GM23338 (cell line): ENCODE results near the gene HHAT. TPM values are rescaled to one million over a fixed set of nuclear protein-coding genes. Genes with fewer than 3 reads are reported as not detected.

Source experiments
- ATAC-seq: fragments of 200-7000 bp; cut with Tn5 transposase; 3 replicates; pipeline ENCODE4 v1.9.1; 2020
- DNase-seq: peaks from one replicate; pipeline ENCODE4 v3.0.0-alpha.2; 2015; ENCODE audit warnings: low spot score
- H2AFZ ChIP-seq: fragments of 200-600 bp; sonication (generic); 2 replicates; pipeline ENCODE4 v1.8.0; 2016; ENCODE audit warnings: antibody characterized with exemption, mild to moderate bottlenecking, moderate library complexity
- H3F3A ChIP-seq: fragments of 200-600 bp; sonication (generic); replicated peaks from 2 replicates; pipeline ENCODE4 v1.8.0; 2017; ENCODE audit warnings: antibody characterized with exemption, mixed run types, low read depth
- H3K27ac ChIP-seq: fragments of 200-600 bp; sonication (generic); 2 replicates; pipeline ENCODE4 v1.6.1; 2016; ENCODE audit warnings: low read depth
- H3K27me3 ChIP-seq: fragments of 200-600 bp; sonication (generic); 2 replicates; pipeline ENCODE4 v1.8.0; 2016; ENCODE audit warnings: mild to moderate bottlenecking, mixed run types, moderate library complexity; ENCODE audit not compliant: insufficient read depth
- H3K36me3 ChIP-seq: fragments of 200-600 bp; sonication (generic); 2 replicates; pipeline ENCODE4 v1.8.0; 2016; ENCODE audit warnings: mild to moderate bottlenecking; ENCODE audit not compliant: insufficient read depth
- H3K4me1 ChIP-seq: fragments of 200-600 bp; sonication (generic); 2 replicates; pipeline ENCODE4 v1.8.0; 2016; ENCODE audit warnings: mild to moderate bottlenecking, moderate library complexity; ENCODE audit not compliant: insufficient read depth
- H3K4me2 ChIP-seq: fragments of 200-600 bp; sonication (generic); 2 replicates; pipeline ENCODE4 v1.7.1; 2017; ENCODE audit warnings: mixed run types
- H3K4me3 ChIP-seq: fragments of 200-600 bp; sonication (generic); 2 replicates; pipeline ENCODE4 v1.6.1; 2016; ENCODE audit warnings: mixed run types
- H3K79me2 ChIP-seq: fragments of 200-600 bp; sonication (generic); replicated peaks from 2 replicates; pipeline ENCODE4 v1.8.0; 2017; ENCODE audit warnings: mild to moderate bottlenecking; ENCODE audit not compliant: insufficient read depth
- H3K9me2 ChIP-seq: fragments of 200-600 bp; sonication (generic); 2 replicates; pipeline ENCODE4 v1.8.0; 2017; ENCODE audit not compliant: insufficient read depth
- H4K20me1 ChIP-seq: fragments of 200-600 bp; sonication (generic); replicated peaks from 2 replicates; pipeline ENCODE4 v1.8.0; 2017; ENCODE audit warnings: mild to moderate bottlenecking; ENCODE audit not compliant: insufficient read depth
- H3K27ac Mint-ChIP-seq: 2 replicates; pipeline ENCODE4 v1.8.0; 2020; ENCODE audit warnings: inconsistent platforms, mild to moderate bottlenecking, moderate library complexity, mixed read lengths
- H3K27me3 Mint-ChIP-seq: 3 replicates; pipeline ENCODE4 v1.8.0; 2022; ENCODE audit warnings: low read depth, mild to moderate bottlenecking, moderate library complexity, mixed read lengths, inconsistent platforms; ENCODE audit not compliant: insufficient read depth, poor library complexity
- H3K36me3 Mint-ChIP-seq: 3 replicates; pipeline ENCODE4 v1.8.0; 2021; ENCODE audit warnings: low read depth, mild to moderate bottlenecking, inconsistent platforms, moderate library complexity, mixed read lengths
- H3K4me1 Mint-ChIP-seq: 3 replicates; pipeline ENCODE4 v1.8.0; 2020; ENCODE audit warnings: mild to moderate bottlenecking, inconsistent platforms, mixed read lengths
- H3K4me3 Mint-ChIP-seq: 3 replicates; pipeline ENCODE4 v1.8.0; 2021; ENCODE audit warnings: moderate library complexity, mild to moderate bottlenecking, inconsistent platforms, mixed read lengths
- H3K9me3 Mint-ChIP-seq: 3 replicates; pipeline ENCODE4 v1.8.0; 2020; ENCODE audit warnings: moderate library complexity, mild to moderate bottlenecking, inconsistent platforms, mixed read lengths
- CREB1 ChIP-seq: fragments of 250-450 bp; sonication (Bioruptor Pico); IDR thresholded peaks from 2 replicates; pipeline ENCODE4 v1.5.0; 2020; ENCODE audit warnings: low read depth, mild to moderate bottlenecking, moderate library complexity
- CTCF ChIP-seq, 2 experiments: fragments of 200-600 bp in 1 of 2; sonication (generic) in 1 of 2; conservative IDR thresholded peaks; 2 replicates each; pipeline versions ENCODE4 v1.5.1 to v1.6.1; 2016 to 2017; ENCODE audit warnings: antibody characterized with exemption in 2 of 2, low read depth in 2 of 2, mild to moderate bottlenecking in 2 of 2, moderate library complexity in 1 of 2
- JUNB ChIP-seq: IDR thresholded peaks from one replicate; pipeline ENCODE4 v1.6.1; 2016; ENCODE audit warnings: antibody characterized with exemption; ENCODE audit not compliant: unreplicated experiment
- POLR2AphosphoS5 ChIP-seq: IDR thresholded peaks from 2 replicates; pipeline ENCODE4 v1.6.1; 2016; ENCODE audit warnings: antibody characterized with exemption, low read depth
- REST ChIP-seq: IDR thresholded peaks from one replicate; pipeline ENCODE4 v1.6.1; 2018; ENCODE audit warnings: antibody characterized with exemption; ENCODE audit not compliant: unreplicated experiment
- ZNF114 ChIP-seq: fragments of 250-450 bp; sonication (Bioruptor Pico); IDR thresholded peaks from 2 replicates; pipeline ENCODE4 v1.5.0; 2020; ENCODE audit warnings: mild to moderate bottlenecking, moderate library complexity
- ZNF462 ChIP-seq: fragments of 250-450 bp; sonication (Bioruptor Pico); IDR thresholded peaks from 2 replicates; pipeline ENCODE4 v1.5.0; 2020; ENCODE audit warnings: mild to moderate bottlenecking, moderate library complexity
- polyA plus RNA-seq: library from polyadenylated mRNA; unstranded; fragments of >200 nt; fragmentation: Nextera tagmentation; extraction: Ambion mirVana; gene quantifications from 2 replicates; pipeline ENCODE4 v1.2.1, GENCODE V29; 2016
- total RNA-seq: library from RNA; depleted of rRNA; stranded (reverse); fragments of >200 nt; shearing (Covaris generic); gene quantifications from 2 replicates; pipeline ENCODE4 v1.2.3, GENCODE V29; 2014
- TF ChIP-seq, protein P1 (sequence below): IDR thresholded peaks from 2 replicates; pipeline ENCODE4 v1.6.1; 2016; ENCODE audit warnings: antibody characterized with exemption

The HHAT gene
- total and polyA plus RNA-seq, 2 experiments from 2014 or later: 0.11 to 0.66 TPM

DNA sequence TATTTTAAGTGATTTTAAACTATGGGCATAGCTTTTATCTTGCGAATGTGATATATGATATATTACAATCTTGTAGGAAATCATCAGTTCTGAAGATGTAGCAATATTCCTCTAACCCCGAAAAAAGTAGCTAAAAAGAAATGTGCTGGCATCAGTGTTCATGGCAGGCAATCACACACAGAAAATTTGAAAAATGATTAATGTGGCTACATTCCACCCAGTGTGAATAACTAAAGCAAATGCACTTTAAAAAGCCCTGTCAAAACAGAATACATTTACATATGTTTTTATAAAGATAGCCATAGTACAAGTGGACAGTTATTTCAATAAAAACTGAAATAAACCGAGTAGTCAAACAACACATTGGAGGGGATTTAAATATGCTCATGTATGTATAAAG is 260.2 kb downstream of the HHAT start (continued):
- TF ChIP-seq ZNF114 (CRISPR knock-in tag): no peak

GRCh38 chr1:210591214-210591613 is 262.5 kb downstream of the HHAT start:
- Histone ChIP-seq H3K9me2 (0 out of 2 replicates have a peak, but pooled peaks cover 3% of the 10 kb centered on the region), H3K79me2 (no peaks in the 10 kb centered on the region), H4K20me1 (no peaks in the 10 kb centered on the region), H3K4me3 (no peak overlapping the region), H3K27me3 (no peaks in the 10 kb centered on the region), H3F3A (no peaks in the 10 kb centered on the region), H2AFZ (no peak overlapping the region), H3K4me2 (no peak overlapping the region), H3K36me3 (no peaks in the 10 kb centered on the region), H3K27ac (no peak overlapping the region), H3K4me1 (no peaks in the 10 kb centered on the region)
- 0 out of 3 replicates have a peak, but pooled peaks cover 3% of the 10 kb centered on the region for H3K36me3 Mint-ChIP-seq
- H3K27me3 Mint-ChIP-seq: peaks cover 6% of the 10 kb centered on the region
- ATAC-seq (no peak), DNase-seq (no peak)
- TF ChIP-seq CTCF (conservative IDR thresholded peaks at IDR 0.05; ENCODE audit: low read depth in 2 of 2): no peak
- no peak for TF ChIP-seq CREB1 (CRISPR knock-in tag)
- no peak for TF ChIP-seq POLR2AphosphoS5
- H3K27ac Mint-ChIP-seq: no peak overlapping the region
- no peak overlapping the region for H3K4me3 Mint-ChIP-seq
- H3K4me1 Mint-ChIP-seq: no peaks in the 10 kb centered on the region
- peaks cover 10% of the 10 kb centered on the region for H3K9me3 Mint-ChIP-seq

GRCh38 chr1:210594605-210595004 is 265.9 kb downstream of the HHAT start:
- Mint-ChIP-seq H3K9me3 (peaks cover 10% of the 10 kb centered on the region), H3K4me1 (no peaks in the 10 kb centered on the region), H3K27ac (no peak overlapping the region), H3K36me3 (0 out of 3 replicates have a peak, but pooled peaks cover 3% of the 10 kb centered on the region), H3K27me3 (no peaks in the 10 kb centered on the region), H3K4me3 (no peak overlapping the region)
- Histone ChIP-seq H2AFZ (no peak overlapping the region), H3K4me1 (no peaks in the 10 kb centered on the region), H3K4me2 (no peak overlapping the region), H3K9me2 (no peaks in the 10 kb centered on the region), H3K79me2 (no peaks in the 10 kb centered on the region), H3K4me3 (no peak overlapping the region), H3K27me3 (no peaks in the 10 kb centered on the region), H3K27ac (no peak overlapping the region), H3K36me3 (no peaks in the 10 kb centered on the region), H3F3A (no peaks in the 10 kb centered on the region), H4K20me1 (no peaks in the 10 kb centered on the region)
- DNase-seq: no peak
- no peak for ATAC-seq
- TF ChIP-seq POLR2AphosphoS5 (no peak), REST (no peak), ZNF462 (CRISPR knock-in tag) (no peak), JUNB (no peak)
- TF ChIP-seq, protein P1, sequence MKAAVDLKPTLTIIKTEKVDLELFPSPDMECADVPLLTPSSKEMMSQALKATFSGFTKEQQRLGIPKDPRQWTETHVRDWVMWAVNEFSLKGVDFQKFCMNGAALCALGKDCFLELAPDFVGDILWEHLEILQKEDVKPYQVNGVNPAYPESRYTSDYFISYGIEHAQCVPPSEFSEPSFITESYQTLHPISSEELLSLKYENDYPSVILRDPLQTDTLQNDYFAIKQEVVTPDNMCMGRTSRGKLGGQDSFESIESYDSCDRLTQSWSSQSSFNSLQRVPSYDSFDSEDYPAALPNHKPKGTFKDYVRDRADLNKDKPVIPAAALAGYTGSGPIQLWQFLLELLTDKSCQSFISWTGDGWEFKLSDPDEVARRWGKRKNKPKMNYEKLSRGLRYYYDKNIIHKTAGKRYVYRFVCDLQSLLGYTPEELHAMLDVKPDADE: no peak
